NCI-H748 (cell line): ENCODE data around the gene MBP.

Experiments used
- DNase-seq: peaks from one replicate; lab custom pipeline; 2025; ENCODE audit not compliant: unreplicated experiment; lab: John Stamatoyannopoulos, UW

The MBP gene

DNA sequence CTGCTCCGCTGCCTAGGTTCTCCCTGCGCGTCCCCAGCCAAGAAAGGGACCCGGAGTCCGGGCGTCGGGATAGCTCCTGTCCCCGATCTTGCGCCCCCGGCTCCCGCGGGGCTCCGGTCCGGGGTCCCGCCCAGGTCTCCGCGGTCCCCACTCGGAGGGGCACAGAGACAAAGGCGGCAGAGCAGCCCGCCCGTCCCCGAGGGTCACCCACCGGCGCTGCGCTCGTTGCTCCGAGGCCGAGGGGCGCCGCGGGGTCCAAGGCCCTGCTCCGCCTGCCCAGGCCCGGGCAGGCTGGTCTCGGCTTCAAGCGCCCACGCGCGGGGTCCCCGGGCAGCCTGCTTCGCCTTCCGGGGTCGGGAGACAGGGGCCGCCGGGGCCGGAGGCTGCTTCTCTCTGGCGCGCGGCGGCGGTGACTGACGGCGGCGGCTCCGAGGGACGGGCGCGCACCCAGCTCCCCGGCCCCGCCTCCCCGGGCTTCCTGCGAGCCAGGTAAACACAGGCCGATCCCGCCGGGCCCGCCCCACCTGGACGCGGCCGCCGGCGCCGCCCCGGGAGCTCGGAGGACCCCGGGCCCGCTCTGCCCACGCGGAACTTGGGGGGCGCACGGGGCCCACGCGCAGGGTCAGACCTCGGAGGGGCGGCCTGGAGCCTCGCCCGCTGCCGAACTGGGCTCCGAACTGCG is at the start of gene MBP:
Gene MBP, minus strand, starts transcription at position 415 of the 682 bp plus-strand sequence. CDS start 27,522 bp downstream, outside the sequence.
- peak; percentile 89 for DNase-seq

DNA sequence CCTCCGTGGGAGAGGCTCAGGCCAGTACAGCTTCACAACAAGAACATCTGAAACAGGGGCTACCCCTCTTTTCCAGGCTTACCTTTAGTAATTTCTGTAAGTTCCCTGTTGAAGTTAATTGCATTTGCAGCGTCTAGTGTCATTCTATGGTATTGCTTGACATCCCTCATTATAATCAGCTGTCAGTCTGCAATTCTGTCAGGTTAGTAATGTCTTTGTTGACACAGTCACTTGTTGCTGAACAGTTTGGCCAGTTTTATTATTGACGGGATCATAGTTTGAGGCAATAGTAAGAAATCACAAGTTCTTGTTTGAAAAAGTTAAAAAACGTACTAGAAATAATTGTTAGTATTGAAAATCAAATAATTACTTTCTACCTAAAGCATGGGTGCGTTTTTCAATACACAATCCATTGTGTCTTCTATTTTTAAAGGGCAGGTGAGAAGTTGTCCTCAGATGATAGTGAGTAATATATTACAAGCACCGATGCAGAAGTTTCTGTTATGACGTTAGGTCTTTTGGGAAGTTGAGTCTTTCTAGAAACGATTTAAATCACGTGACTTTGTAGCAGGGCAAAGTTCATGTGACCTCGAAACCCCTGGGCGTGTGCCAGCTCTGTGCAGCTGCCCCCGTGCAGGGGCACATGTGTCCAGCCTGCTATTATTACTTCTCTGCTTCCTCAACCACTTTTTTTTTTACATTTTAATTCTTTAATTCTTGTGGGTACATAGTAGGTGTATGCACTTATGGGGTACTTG is 49.5 kb upstream of the MBP start:
- peak; percentile 46 for DNase-seq

GRCh38 chr18:77178559-77178958 is 46.0 kb upstream of the MBP start:
- no peak for DNase-seq

- DNase-seq: no peak
Measured at GRCh38 chr18:77177009-77177408, 44.4 kb upstream of the MBP start.

DNA sequence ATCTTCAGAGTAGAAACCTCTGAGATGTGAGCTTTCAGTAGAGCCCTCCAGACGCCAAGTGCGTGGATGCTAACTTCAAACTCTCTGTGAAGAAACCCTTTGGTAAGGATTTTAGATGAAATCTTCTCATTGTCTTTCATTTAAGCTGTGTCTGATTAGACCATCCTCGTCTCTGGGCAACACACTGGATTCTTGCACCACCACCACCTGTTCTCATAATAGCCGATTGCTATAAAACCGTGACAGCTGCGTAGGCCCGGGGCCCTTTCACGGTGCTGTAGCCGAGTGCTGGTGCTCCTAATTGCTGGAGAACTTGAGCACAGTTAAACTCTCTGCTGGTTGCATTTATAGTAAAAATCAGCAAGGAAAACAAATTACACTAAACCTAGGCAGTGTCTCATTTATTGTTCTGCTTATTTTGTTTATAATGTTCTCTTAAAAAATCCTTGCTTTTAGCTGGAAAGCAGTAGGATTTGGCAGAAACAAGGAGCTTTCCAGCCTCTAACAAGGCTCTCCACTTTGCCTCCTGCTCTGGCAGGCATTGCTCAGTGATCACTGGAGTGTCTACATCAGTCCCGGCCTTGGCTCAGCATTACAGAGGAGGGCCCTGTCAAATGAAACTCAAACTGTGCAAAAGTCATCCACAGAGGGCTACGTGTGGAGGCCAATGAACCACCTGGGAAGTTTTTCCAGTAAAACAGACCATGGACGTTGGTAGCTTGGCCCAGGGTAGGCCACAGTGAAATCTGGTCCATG is 40.9 kb upstream of the MBP start:
- DNase-seq: no peak

DNA sequence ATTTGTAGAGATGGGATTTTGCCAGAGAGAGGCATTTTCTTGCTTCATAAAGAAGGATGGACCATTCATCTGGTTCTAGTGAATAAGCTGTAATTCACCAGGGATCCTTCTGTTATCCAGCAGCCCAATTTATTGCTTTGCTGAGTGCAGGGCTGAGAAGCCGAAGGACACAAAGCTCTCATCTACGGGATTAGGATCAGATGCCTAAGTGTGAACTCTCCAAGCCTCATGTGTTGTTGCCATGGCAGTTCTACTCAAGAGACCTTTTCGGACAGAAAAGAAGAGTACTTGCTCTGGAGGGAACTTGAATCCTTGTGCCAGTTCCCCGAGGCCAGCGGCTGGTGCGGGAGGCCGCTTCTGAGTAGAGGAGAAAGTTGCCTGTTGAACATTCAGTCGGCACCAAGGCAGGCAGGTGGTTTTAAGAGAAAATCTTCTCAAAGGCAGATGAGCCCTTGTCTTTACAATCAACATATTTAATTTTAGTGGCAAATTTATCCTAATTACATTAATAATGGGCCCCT is 38.4 kb upstream of the MBP start:
- no peak for DNase-seq

GRCh38 chr18:77168811-77169311 is 36.3 kb upstream of the MBP start:
- no peak for DNase-seq

GRCh38 chr18:77167251-77167650 is 34.7 kb upstream of the MBP start:
- DNase-seq: no peak

GRCh38 chr18:77166523-77166922 is 33.9 kb upstream of the MBP start:
- DNase-seq: no peak

DNA sequence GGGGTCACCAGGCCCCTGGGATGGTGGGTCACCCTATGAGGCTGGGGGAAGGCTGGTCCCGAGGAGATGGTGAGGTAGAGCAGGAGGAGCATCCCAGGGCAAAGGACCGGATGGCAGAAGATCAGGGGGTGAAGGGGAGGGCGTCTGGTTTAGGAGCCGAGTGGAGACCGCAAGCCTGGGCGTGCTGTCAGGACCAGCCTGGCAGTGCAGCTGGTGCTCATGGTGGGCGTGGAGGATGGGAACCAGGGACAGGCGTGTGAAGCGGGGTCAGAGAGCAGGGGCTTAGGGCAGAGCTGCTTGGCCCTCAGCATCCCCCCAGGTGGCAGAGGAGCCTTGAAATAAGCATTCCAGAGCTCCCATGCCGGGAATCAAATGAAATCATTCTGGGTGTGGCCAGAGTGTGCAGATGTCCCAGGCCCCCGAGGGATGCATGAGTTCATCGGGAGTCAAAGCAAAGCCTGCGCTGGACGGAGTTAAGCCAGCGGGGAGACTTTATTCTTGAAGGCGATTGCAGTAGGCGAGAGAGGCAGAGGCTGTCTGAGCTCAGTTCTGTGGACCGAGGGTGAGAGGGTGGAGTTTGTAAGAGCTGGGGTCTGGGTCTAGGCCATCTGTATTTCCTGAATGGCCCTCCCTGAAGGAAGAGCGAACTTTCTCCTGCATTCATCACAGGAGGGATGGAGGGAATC is 33.1 kb upstream of the MBP start:
- no peak for DNase-seq

DNA sequence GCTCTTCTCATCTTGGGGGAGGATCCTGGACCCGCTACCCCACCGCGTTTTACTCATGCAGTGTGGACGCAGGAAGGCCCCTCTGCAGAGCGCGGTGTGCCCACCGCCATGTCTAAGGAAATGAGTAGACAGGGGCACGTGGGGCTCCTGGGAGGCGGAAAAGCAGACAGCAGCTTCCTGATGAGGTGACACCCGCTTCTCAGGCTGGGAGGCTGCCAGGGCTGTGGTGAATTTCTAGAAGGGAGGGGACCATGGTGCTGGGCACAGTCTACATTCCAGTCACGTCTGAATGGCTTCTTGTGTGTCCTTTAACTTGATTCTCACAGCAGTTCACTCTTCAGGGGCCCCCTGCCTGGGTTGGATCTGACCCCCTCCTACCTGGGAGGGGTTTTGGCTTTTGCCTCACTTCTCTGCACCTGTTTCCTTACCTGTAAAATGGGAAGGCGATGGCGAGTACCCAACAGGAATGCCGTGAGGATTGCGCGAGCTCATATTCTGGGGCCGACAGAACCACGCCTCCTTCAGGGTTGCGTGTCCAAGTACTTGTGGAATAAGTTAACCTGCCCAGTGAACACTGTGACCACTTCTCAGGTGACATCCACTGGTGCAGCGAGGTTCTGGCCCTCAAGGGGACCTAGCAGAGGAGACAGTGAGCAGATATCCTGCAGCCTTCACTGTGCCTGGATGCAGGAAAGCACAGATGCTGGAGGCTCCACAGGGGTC is 32.3 kb upstream of the MBP start:
- DNase-seq: no peak

DNA sequence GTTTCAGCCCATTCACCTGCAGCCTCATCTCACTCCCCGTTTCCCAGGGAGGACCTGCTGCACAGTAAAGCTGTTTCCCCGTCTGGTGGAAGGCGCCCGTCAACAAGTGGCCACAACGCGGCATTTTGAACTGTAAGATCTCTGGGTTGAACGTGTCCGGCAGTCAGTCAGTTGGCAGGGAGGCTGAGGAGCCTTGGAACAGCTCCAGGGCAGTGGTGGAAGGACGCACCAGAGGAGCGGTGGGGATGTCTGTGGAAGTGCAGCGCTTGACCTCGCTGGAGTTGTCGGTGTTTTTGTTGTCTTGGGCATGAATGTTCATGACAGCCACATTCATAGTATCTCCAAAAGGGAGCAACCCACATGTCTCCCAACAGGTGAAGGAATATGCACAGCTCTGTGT is 31.4 kb upstream of the MBP start:
- no peak for DNase-seq

GRCh38 chr18:77162580-77162979 is 30.0 kb upstream of the MBP start:
- no peak for DNase-seq

DNA sequence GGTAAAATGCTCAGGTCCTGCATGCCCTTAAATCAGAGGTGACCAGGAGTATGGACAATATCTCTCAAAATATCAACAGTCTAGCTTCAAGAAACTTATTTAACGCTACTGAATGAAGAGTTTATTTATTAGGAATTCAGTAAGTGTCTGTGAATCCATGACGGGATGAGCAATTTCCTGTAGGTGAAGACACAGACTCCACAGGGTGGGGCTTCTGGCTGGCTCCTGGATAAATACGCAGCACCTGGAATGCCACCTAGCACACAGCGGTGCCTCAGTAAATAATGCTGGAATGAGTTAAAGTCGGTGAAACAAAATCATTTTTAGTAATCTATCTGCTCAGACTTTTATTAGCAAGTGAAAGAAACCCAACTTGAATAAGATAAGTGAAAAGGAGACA is 29.4 kb upstream of the MBP start:
- no peak for DNase-seq

GRCh38 chr18:77161383-77161782 is 28.8 kb upstream of the MBP start:
- no peak for DNase-seq

GRCh38 chr18:77160515-77160914 is 27.9 kb upstream of the MBP start:
- DNase-seq: no peak

DNA sequence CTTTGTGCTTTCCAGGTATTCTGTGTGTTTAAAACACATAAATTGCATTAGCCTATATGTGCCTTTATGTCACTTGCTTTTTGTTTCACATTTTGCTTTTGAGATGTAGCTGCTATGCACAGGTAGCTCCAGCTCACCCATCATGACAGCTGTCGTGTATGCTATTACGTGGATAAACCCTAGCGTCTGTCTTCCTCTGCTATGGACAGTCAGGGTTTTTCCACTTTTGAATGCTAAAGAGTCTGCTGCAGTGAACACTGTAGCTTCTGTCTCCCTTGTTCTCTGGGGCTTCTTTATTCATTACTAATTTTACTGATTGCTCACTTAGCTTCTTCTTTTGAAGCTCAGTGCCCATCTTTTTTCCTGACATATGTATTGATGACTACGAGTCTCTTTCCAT is 24.7 kb upstream of the MBP start:
- DNase-seq: no peak

- no peak for DNase-seq
Measured at GRCh38 chr18:77155031-77155430, 22.4 kb upstream of the MBP start.

DNA sequence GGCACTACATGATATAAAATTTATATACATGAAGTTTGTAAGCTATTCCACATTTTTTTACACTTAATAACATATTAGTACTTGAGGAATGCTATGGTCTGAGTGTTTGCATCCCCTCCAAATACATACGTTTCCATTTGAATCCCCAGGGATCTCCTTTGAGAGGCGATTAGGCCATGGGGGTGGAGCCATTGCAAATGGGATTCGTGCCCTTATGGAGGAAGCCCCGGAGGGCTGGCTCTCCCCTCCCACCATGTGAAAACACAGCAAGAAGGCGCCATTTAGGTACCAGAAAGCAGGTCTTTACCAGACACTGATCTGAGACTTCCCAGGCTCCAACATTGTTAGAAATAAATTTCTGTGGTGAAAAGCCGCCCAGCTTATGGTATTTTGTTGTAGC is 20.8 kb upstream of the MBP start:
- DNase-seq: no peak

- no peak for DNase-seq
Measured at GRCh38 chr18:77151772-77152520, 19.4 kb upstream of the MBP start.
